ENCODE results near the gene MRPS31. TPM values are rescaled to one million over a fixed set of nuclear protein-coding genes. Genes with fewer than 3 reads are reported as not detected.

The MRPS31 gene
- polyA plus RNA-seq, result 10 to 100 TPM; 19.2 to 32.8 (median 22.9) TPM
- long read RNA-seq, donor 1, result 0 reads
- long read RNA-seq, donor 2, partial matches to known transcripts, result 20 of 24 reads
- long read RNA-seq, donor 2, other reads (novel, unspliced or antisense), result 0 of 24 reads
- long read RNA-seq, donor 3, transcript MRPS31-201 (7 exons, 1,462 nt), result major isoform, 5 of 20 reads
- long read RNA-seq, donor 3, partial matches to known transcripts, result 14 of 20 reads
- long read RNA-seq, donor 3, other reads (novel, unspliced or antisense), result 0 of 20 reads
- long read RNA-seq, donor 4, partial matches to known transcripts, result 0 of 1 reads
- long read RNA-seq, donor 4, other reads (novel, unspliced or antisense), result 0 of 1 reads
- long read RNA-seq, donor 5, partial matches to known transcripts, result 0 of 2 reads
- long read RNA-seq, donor 5, other reads (novel, unspliced or antisense), result 0 of 2 reads
- long read RNA-seq, donor 6, transcript MRPS31-201 (7 exons, 1,462 nt), result major isoform, 10 of 13 reads
- long read RNA-seq, donor 6, partial matches to known transcripts, result 0 of 13 reads
- long read RNA-seq, donor 6, other reads (novel, unspliced or antisense), result 0 of 13 reads
- long read RNA-seq, donor 7, result 0 reads
- long read RNA-seq, donor 8, partial matches to known transcripts, result 0 of 2 reads
- long read RNA-seq, donor 8, other reads (novel, unspliced or antisense), result 0 of 2 reads
- long read RNA-seq, donor 9, partial matches to known transcripts, result 0 of 3 reads
- long read RNA-seq, donor 9, other reads (novel, unspliced or antisense), result 0 of 3 reads
- long read RNA-seq, donor 10, transcript MRPS31-201 (7 exons, 1,462 nt), result major isoform, 11 of 33 reads
- long read RNA-seq, donor 10, partial matches to known transcripts, result 21 of 33 reads
- long read RNA-seq, donor 10, other reads (novel, unspliced or antisense), result 0 of 33 reads

GRCh38 chr13:40770934-40771618 is at the start of gene MRPS31:
TSS of gene MRPS31 (minus strand) at chr13:40771190. CDS start at chr13:40771136, 54 bp downstream.
- DNase-seq (peak; percentile 97), FAIRE-seq (no peak)
- Histone ChIP-seq H3K27me3 (ENCODE audit: control insufficient read depth in 3 of 3, insufficient read depth in 3 of 3, low read length in 3 of 3) (no peaks in the 10 kb centered on the region), H3K9me3 (ENCODE audit: control insufficient read depth in 2 of 2, insufficient read depth in 1 of 2, low read depth in 1 of 2, low read length in 1 of 2) (no peaks in the 10 kb centered on the region), H3K4me3 (ENCODE audit: low read depth in 1 of 3, low read length in 3 of 3) (peak within 1 kb of the TSS; percentile 48 to 85 (median 68)), H3K36me3 (ENCODE audit: control insufficient read depth in 3 of 3, insufficient read depth in 2 of 3, low read depth in 1 of 3, low read length in 3 of 3) (peaks cover 0 to 4% (median 2%) of the 10 kb centered on the region in 3 donors), H3K27ac (ENCODE audit: low read depth in 1 of 3, low read length in 2 of 3) (peak within 1 kb of the TSS; percentile 69 to 92 (median 89)), H3K4me1 (ENCODE audit: control insufficient read depth in 3 of 3, insufficient read depth in 2 of 3, low read depth in 1 of 3, low read length in 2 of 3) (peaks cover 0 to 23% (median 3%) of the 10 kb centered on the region in 3 donors)
- WGBS, 3 donors, result 0% methylated on average over 52 of the region's 52 CpGs

- Histone ChIP-seq H3K27me3 (ENCODE audit: control insufficient read depth in 3 of 3, insufficient read depth in 3 of 3, low read length in 3 of 3) (no peaks in the 10 kb centered on the region), H3K9me3 (ENCODE audit: control insufficient read depth in 2 of 2, insufficient read depth in 1 of 2, low read depth in 1 of 2, low read length in 1 of 2) (peaks cover 0 to 9% of the 10 kb centered on the region in 2 donors), H3K27ac (ENCODE audit: low read depth in 1 of 3, low read length in 2 of 3) (no peak overlapping the region), H3K36me3 (ENCODE audit: control insufficient read depth in 3 of 3, insufficient read depth in 2 of 3, low read depth in 1 of 3, low read length in 3 of 3) (peaks cover 0 to 5% (median 2%) of the 10 kb centered on the region in 3 donors), H3K4me3 (ENCODE audit: low read depth in 1 of 3, low read length in 3 of 3) (no peak overlapping the region), H3K4me1 (ENCODE audit: control insufficient read depth in 3 of 3, insufficient read depth in 2 of 3, low read depth in 1 of 3, low read length in 2 of 3) (no peaks in the 10 kb centered on the region)
- DNase-seq (no peak), FAIRE-seq (no peak)
- WGBS, 3 donors, result 63 to 79% (median 77%) methylated on average over 1 of the region's 1 CpG
Measured at GRCh38 chr13:40819797-40820315, 48.9 kb upstream of the MRPS31 start.

DNA sequence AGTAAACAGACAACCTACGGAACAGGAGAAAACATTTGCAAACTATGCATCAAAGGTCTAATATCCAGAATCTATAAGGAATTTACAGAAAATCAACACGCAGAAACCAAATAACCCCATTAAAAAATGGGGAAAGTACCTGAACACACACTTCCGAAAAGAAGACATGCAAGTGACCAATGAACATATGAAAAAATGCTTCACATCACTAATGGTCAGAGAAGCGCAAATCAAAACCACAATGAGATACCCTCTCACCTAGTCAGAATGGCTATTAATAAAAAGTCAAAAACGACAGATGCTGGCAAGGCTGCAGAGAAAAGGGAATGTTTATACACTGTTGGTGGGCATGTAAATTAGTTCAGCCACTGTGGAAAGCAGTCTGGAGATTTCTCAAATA is 47.9 kb upstream of the MRPS31 start:
- Histone ChIP-seq H3K4me1 (ENCODE audit: control insufficient read depth in 3 of 3, insufficient read depth in 2 of 3, low read depth in 1 of 3, low read length in 2 of 3) (peaks cover 0 to 2% (median 0%) of the 10 kb centered on the region in 3 donors), H3K36me3 (ENCODE audit: control insufficient read depth in 3 of 3, insufficient read depth in 2 of 3, low read depth in 1 of 3, low read length in 3 of 3) (peaks cover 0 to 8% (median 2%) of the 10 kb centered on the region in 3 donors), H3K4me3 (ENCODE audit: low read depth in 1 of 3, low read length in 3 of 3) (no peak overlapping the region), H3K9me3 (ENCODE audit: control insufficient read depth in 2 of 2, insufficient read depth in 1 of 2, low read depth in 1 of 2, low read length in 1 of 2) (peaks cover 0 to 15% of the 10 kb centered on the region in 2 donors), H3K27ac (ENCODE audit: low read depth in 1 of 3, low read length in 2 of 3) (no peak overlapping the region), H3K27me3 (ENCODE audit: control insufficient read depth in 3 of 3, insufficient read depth in 3 of 3, low read length in 3 of 3) (no peaks in the 10 kb centered on the region)
- FAIRE-seq (no peak), DNase-seq (no peak)
- 86 to 90% (median 89%) methylated on average over 5 of the region's 5 CpGs for WGBS, 3 donors

GRCh38 chr13:40814803-40815202 is 43.8 kb upstream of the MRPS31 start:
- DNase-seq (no peak), FAIRE-seq (no peak)
- H3K4me1 ChIP-seq (ENCODE audit: control insufficient read depth in 3 of 3, insufficient read depth in 2 of 3, low read depth in 1 of 3, low read length in 2 of 3), result peaks cover 0 to 7% (median 0%) of the 10 kb centered on the region in 3 donors
- 97 to 98% (median 97%) methylated on average over 2 of the region's 2 CpGs for WGBS, 3 donors
- H3K27me3 ChIP-seq (ENCODE audit: control insufficient read depth in 3 of 3, insufficient read depth in 3 of 3, low read length in 3 of 3), result no peaks in the 10 kb centered on the region
- H3K9me3 ChIP-seq (ENCODE audit: control insufficient read depth in 2 of 2, insufficient read depth in 1 of 2, low read depth in 1 of 2, low read length in 1 of 2), result peaks cover 0 to 22% of the 10 kb centered on the region in 2 donors
- no peak overlapping the region for H3K27ac ChIP-seq (ENCODE audit: low read depth in 1 of 3, low read length in 2 of 3)
- peaks cover 4 to 26% (median 5%) of the 10 kb centered on the region in 3 donors for H3K36me3 ChIP-seq (ENCODE audit: control insufficient read depth in 3 of 3, insufficient read depth in 2 of 3, low read depth in 1 of 3, low read length in 3 of 3)
- H3K4me3 ChIP-seq (ENCODE audit: low read depth in 1 of 3, low read length in 3 of 3), result no peak overlapping the region

GRCh38 chr13:40813667-40814454 is 42.9 kb upstream of the MRPS31 start:
- H3K36me3 ChIP-seq (ENCODE audit: control insufficient read depth in 3 of 3, insufficient read depth in 2 of 3, low read depth in 1 of 3, low read length in 3 of 3), result peaks cover 5 to 32% (median 11%) of the 10 kb centered on the region in 3 donors
- FAIRE-seq, result no peak
- H3K4me3 ChIP-seq (ENCODE audit: low read depth in 1 of 3, low read length in 3 of 3), result no peak overlapping the region
- H3K9me3 ChIP-seq (ENCODE audit: control insufficient read depth in 2 of 2, insufficient read depth in 1 of 2, low read depth in 1 of 2, low read length in 1 of 2), result peaks cover 0 to 22% of the 10 kb centered on the region in 2 donors
- peak overlapping the region; percentile 11 to 72 (median 26) for H3K27ac ChIP-seq (ENCODE audit: low read depth in 1 of 3, low read length in 2 of 3)
- peaks cover 0 to 7% (median 0%) of the 10 kb centered on the region in 3 donors for H3K4me1 ChIP-seq (ENCODE audit: control insufficient read depth in 3 of 3, insufficient read depth in 2 of 3, low read depth in 1 of 3, low read length in 2 of 3)
- no peaks in the 10 kb centered on the region for H3K27me3 ChIP-seq (ENCODE audit: control insufficient read depth in 3 of 3, insufficient read depth in 3 of 3, low read length in 3 of 3)
- peak; percentile 60 for DNase-seq
- 40 to 62% (median 52%) methylated on average over 7 of the region's 7 CpGs for WGBS, 3 donors

GRCh38 chr13:40812724-40813445 is 41.9 kb upstream of the MRPS31 start:
- no peak for FAIRE-seq
- peaks cover 5 to 36% (median 12%) of the 10 kb centered on the region in 3 donors for H3K36me3 ChIP-seq (ENCODE audit: control insufficient read depth in 3 of 3, insufficient read depth in 2 of 3, low read depth in 1 of 3, low read length in 3 of 3)
- H3K4me1 ChIP-seq (ENCODE audit: control insufficient read depth in 3 of 3, insufficient read depth in 2 of 3, low read depth in 1 of 3, low read length in 2 of 3), result peaks cover 0 to 7% (median 0%) of the 10 kb centered on the region in 3 donors
- 96 to 99% (median 99%) methylated on average over 6 of the region's 6 CpGs for WGBS, 3 donors
- no peak overlapping the region for H3K4me3 ChIP-seq (ENCODE audit: low read depth in 1 of 3, low read length in 3 of 3)
- H3K9me3 ChIP-seq (ENCODE audit: control insufficient read depth in 2 of 2, insufficient read depth in 1 of 2, low read depth in 1 of 2, low read length in 1 of 2), result peaks cover 0 to 22% of the 10 kb centered on the region in 2 donors
- DNase-seq, result peak in 1 of 2 donors; percentile 56
- H3K27ac ChIP-seq (ENCODE audit: low read depth in 1 of 3, low read length in 2 of 3), result peak overlapping the region in 2 of 3 donors; percentile 26 to 72
- H3K27me3 ChIP-seq (ENCODE audit: control insufficient read depth in 3 of 3, insufficient read depth in 3 of 3, low read length in 3 of 3), result no peaks in the 10 kb centered on the region

GRCh38 chr13:40812102-40812501 is 41.1 kb upstream of the MRPS31 start:
- DNase-seq (no peak), FAIRE-seq (no peak)
- H3K4me1 ChIP-seq (ENCODE audit: control insufficient read depth in 3 of 3, insufficient read depth in 2 of 3, low read depth in 1 of 3, low read length in 2 of 3), result peaks cover 0 to 7% (median 0%) of the 10 kb centered on the region in 3 donors
- H3K9me3 ChIP-seq (ENCODE audit: control insufficient read depth in 2 of 2, insufficient read depth in 1 of 2, low read depth in 1 of 2, low read length in 1 of 2), result peaks cover 0 to 17% of the 10 kb centered on the region in 2 donors
- peak overlapping the region in 1 of 3 donors; percentile 11 for H3K27ac ChIP-seq (ENCODE audit: low read depth in 1 of 3, low read length in 2 of 3)
- H3K4me3 ChIP-seq (ENCODE audit: low read depth in 1 of 3, low read length in 3 of 3), result no peak overlapping the region
- H3K36me3 ChIP-seq (ENCODE audit: control insufficient read depth in 3 of 3, insufficient read depth in 2 of 3, low read depth in 1 of 3, low read length in 3 of 3), result peaks cover 5 to 40% (median 12%) of the 10 kb centered on the region in 3 donors
- no peaks in the 10 kb centered on the region for H3K27me3 ChIP-seq (ENCODE audit: control insufficient read depth in 3 of 3, insufficient read depth in 3 of 3, low read length in 3 of 3)
- 83 to 89% (median 89%) methylated on average over 4 of the region's 4 CpGs for WGBS, 3 donors
